A673 (cell line): ENCODE data around the gene GPBP1L1. TPM values are rescaled to one million over a fixed set of nuclear protein-coding genes. Genes with fewer than 3 reads are reported as not detected.

ENCODE experiments used
- BruUV-seq: library from RNA; stranded (reverse); fragments of 400-500 nt; replicated peaks from 2 replicates; lab custom pipeline; 2021; lab: Mats Ljungman, UMichigan
- CTCF ChIA-PET: fragments of 300-600 bp; sonication (Branson Sonifier 250); formaldehyde crosslinking; loops from one replicate; lab custom pipeline; 2022; ENCODE audit warnings: antibody characterized with exemption; lab: Charles Lee
- POLR2A ChIA-PET: fragments of 300-600 bp; sonication (Branson Sonifier 250); formaldehyde crosslinking; loops from one replicate; lab custom pipeline; 2022; ENCODE audit warnings: antibody characterized with exemption; ENCODE audit not compliant: low non-redundant PET; lab: Charles Lee
- DNase-seq: peaks from one replicate; pipeline ENCODE4 v3.0.0-alpha.2; 2015; ENCODE audit warnings: low spot score
- H3K27ac ChIP-seq: fragments of 200-600 bp; sonication (generic); 2 replicates; pipeline ENCODE4 v1.5.1; 2016; ENCODE audit warnings: mixed run types, low read depth, mild to moderate bottlenecking, mixed read lengths, antibody characterized with exemption, low read length; ENCODE audit not compliant: poor library complexity, severe bottlenecking
- H3K27me3 ChIP-seq: fragments of 200-600 bp; sonication (generic); replicated peaks from 2 replicates; pipeline ENCODE4 v1.6.1; 2017; ENCODE audit warnings: mixed run types, low read depth, mild to moderate bottlenecking, mixed read lengths, antibody characterized with exemption, low read length; ENCODE audit not compliant: insufficient read depth, poor library complexity
- H3K36me3 ChIP-seq: fragments of 200-600 bp; sonication (generic); 2 replicates; pipeline ENCODE4 v1.6.1; 2016; ENCODE audit warnings: mixed run types, mild to moderate bottlenecking, mixed read lengths, antibody characterized with exemption, low read length; ENCODE audit not compliant: insufficient read depth, poor library complexity, severe bottlenecking
- H3K4me1 ChIP-seq: fragments of 200-600 bp; sonication (generic); 2 replicates; pipeline ENCODE4 v1.6.1; 2017; ENCODE audit warnings: mixed run types, mild to moderate bottlenecking, mixed read lengths, antibody characterized with exemption, low read length; ENCODE audit not compliant: insufficient read depth, poor library complexity, severe bottlenecking
- H3K4me3 ChIP-seq: fragments of 200-600 bp; sonication (generic); 2 replicates; pipeline ENCODE4 v1.5.1; 2016; ENCODE audit warnings: low read depth, mixed run types, mild to moderate bottlenecking, mixed read lengths, low read length; ENCODE audit not compliant: poor library complexity, severe bottlenecking
- H3K9me3 ChIP-seq: fragments of 200-600 bp; sonication (generic); 2 replicates; pipeline ENCODE4 v1.6.1; 2016; ENCODE audit warnings: mixed run types, low read depth, mild to moderate bottlenecking, mixed read lengths, antibody characterized with exemption, low read length; ENCODE audit not compliant: poor library complexity, severe bottlenecking
- CTCF ChIP-seq: fragments of 300-800, 200-600 bp; sonication (generic); conservative IDR thresholded peaks from 2 replicates; pipeline ENCODE4 v1.5.1; 2017; ENCODE audit warnings: low read depth, mild to moderate bottlenecking, antibody characterized with exemption, low read length, moderate library complexity, mixed read lengths
- EZH2 ChIP-seq: fragments of 200-600 bp; sonication (generic); IDR thresholded peaks from 2 replicates; pipeline ENCODE4 v1.6.1; 2017; ENCODE audit warnings: borderline replicate concordance, low read depth, mild to moderate bottlenecking, mixed read lengths, antibody characterized with exemption, low read length; ENCODE audit not compliant: poor library complexity, severe bottlenecking
- intact Hi-C: fragments of 100-400 bp; cut with micrococcal nuclease; formaldehyde crosslinking; loops from one replicate; pipeline ENCODE4 v1.10.0; 2022; ENCODE audit not compliant: unreplicated experiment
- total RNA-seq: library from RNA; stranded (reverse); gene quantifications from 2 replicates; pipeline ENCODE4 v1.2.3, GENCODE V29; 2021

The GPBP1L1 gene
- total RNA-seq, 1 experiment from 2014 or later = 99.0 TPM

DNA sequence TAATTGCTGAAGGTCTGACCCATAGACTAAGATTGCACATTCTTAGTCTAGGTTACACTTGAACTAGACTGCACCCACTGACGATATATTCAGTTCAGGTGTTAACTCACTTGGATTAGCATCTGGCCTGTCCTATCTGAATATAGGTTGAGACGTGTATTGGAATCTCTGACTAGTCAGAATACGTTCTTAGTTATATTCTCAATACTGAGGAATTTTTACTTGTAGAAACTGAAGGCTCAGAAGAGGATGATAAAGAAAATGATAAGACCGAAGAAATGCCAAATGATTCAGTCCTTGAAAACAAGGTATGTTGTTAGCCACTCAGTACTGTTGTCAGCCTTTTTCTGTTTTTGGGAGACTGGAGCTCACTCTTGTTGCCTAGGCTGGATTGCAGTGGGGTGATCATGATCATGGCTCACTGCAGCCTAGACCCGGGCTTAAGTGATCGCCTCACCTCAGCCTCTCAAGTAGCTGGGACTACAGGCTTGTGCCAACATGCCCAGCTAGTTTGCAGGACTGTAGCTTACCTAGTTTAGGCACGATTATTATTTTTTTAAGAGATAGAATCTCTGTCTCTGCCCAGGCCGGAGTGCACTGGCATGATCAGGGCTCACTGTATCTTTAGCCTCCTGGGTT, 73.3 kb downstream of the GPBP1L1 start:
- no TSS peak for BruUV-seq
- Histone ChIP-seq H3K36me3 (peaks cover 93% of the 10 kb centered on the region), H3K27ac (no peak overlapping the region), H3K4me3 (no peak overlapping the region), H3K9me3 (no peaks in the 10 kb centered on the region), H3K27me3 (no peaks in the 10 kb centered on the region), H3K4me1 (no peaks in the 10 kb centered on the region)
- CTCF ChIA-PET = no interaction called here
- intact Hi-C loops = no loop called here
- TF ChIP-seq EZH2 (no peak), CTCF (no peak)
- POLR2A ChIA-PET = no interaction called here
- no peak for DNase-seq

DNA sequence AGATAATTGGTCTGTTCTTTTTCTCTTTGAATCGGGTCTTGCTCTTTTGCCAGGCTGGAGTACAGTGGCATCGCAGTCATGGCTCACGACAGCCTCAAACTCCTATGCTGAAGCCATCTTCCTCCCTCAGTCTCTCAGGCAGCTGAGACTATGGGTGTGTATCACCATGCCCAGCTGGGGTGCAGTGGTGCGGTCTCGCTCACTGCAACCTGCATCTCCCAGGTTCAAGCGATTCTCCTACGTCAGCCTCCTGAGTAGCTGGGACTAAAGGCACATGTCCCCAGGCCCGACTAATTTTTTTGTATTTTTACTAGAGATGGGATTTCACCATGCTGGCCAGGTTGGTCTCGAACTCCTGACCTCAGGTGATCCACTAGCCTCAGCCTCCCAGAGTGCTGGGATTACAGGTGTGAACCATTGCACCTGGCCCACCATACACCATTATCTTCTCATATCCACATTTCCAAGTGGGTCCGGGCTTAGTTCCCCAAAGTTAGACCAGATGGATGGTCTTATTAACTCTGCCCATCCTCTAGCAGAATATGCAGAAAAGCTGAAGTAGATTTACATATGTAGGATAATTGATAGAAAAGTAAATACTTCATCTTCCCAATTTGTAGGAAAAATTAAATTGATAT, 75.6 kb downstream of the GPBP1L1 start:
- CTCF ChIA-PET = no interaction called here
- H3K27ac ChIP-seq = no peak overlapping the region
- DNase-seq = no peak
- TF ChIP-seq EZH2 (no peak), CTCF (no peak)
- H3K9me3 ChIP-seq = no peaks in the 10 kb centered on the region
- no peaks in the 10 kb centered on the region for H3K4me1 ChIP-seq
- intact Hi-C loops = no loop called here
- peaks cover 94% of the 10 kb centered on the region for H3K36me3 ChIP-seq
- POLR2A ChIA-PET = no interaction called here
- H3K27me3 ChIP-seq = no peaks in the 10 kb centered on the region
- no peak overlapping the region for H3K4me3 ChIP-seq
- BruUV-seq = no TSS peak

DNA sequence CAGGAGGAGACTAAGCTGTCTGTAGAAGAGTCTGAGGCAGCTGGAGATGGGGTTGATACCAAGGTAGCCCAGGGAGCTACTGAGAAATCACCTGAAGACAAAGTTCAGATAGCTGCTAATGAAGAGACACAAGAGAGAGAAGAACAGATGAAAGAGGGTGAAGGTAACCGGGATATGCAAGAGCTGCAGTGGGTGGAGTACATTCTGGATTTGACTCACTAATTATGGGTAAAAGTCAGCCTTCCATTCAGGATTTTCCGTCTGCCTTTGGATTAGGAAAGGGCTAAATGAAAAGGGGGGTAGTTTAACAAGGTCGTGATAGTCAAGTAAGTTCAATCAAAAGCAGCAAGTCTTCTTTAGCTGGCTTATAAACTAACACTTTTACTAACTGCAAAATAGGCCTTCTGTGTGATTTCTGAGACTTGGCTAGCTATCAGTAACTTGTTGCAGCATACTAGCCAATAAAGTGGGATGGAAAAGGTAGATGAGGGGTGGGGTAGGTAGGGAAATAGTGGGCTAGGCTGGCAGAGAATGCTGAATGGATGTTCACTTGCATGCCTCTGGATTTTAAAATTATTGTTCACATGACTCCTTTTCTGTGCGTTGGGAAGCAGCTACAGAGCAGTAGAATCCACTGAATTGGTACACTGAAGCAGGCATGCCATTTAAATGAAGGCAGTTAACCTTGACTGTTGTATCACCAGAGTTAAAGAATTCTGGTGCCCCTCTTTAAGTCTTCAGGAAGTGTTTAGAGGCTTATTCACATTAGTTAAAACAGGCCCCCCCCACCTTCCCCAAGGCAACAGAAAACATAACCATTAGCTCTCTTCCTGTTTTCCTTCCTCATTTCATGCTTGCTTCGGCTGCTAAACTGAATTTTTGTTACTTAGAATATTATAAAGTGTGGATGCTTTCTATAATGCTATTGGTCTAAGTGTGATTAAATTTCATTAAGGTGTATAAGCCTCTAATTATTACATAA, 77.9 kb downstream of the GPBP1L1 start:
- Histone ChIP-seq H3K36me3 (peaks cover 88% of the 10 kb centered on the region), H3K27me3 (no peaks in the 10 kb centered on the region), H3K4me1 (no peaks in the 10 kb centered on the region), H3K9me3 (no peaks in the 10 kb centered on the region), H3K4me3 (no peak overlapping the region), H3K27ac (no peak overlapping the region)
- TF ChIP-seq EZH2 (no peak), CTCF (no peak)
- no TSS peak for BruUV-seq
- intact Hi-C loops = no loop called here
- ChIA-PET CTCF (no interaction called here), POLR2A (no interaction called here)
- no peak for DNase-seq
